Measurements from ENCODE around the gene ARL13B. TPM values are rescaled to one million over a fixed set of nuclear protein-coding genes. Genes with fewer than 3 reads are reported as not detected.

Gene ARL13B
- total RNA-seq, 2 donors from 2014 or later = 3.5 to 4.3 TPM

DNA sequence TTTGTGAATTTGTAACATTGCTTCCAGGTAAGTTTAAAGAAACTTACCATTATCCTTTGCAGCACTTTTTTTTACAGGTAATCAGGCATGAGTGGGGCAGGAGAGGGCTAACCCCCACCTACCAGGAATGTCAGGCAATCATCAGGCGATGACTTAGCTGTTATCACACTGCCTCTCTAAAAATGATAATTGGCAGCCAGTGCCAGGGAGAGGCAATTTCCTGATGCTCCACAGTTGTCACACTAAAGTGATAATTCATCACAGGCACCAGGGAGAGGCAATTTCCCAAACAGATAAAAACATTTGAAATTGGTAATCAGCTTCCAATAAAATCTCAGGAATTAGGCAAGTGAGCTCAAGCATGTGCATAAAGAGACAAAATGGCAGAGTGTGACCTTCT lies 109.2 kb downstream of the ARL13B start:
- Histone ChIP-seq H3K4me1 (no peaks in the 10 kb centered on the region), H3K36me3 (peaks cover 18% of the 10 kb centered on the region), H3K4me3 (no peak overlapping the region), H3K9me3 (no peaks in the 10 kb centered on the region), H3K27me3 (no peaks in the 10 kb centered on the region), H3K27ac (no peak overlapping the region)
- TF ChIP-seq, protein P1, sequence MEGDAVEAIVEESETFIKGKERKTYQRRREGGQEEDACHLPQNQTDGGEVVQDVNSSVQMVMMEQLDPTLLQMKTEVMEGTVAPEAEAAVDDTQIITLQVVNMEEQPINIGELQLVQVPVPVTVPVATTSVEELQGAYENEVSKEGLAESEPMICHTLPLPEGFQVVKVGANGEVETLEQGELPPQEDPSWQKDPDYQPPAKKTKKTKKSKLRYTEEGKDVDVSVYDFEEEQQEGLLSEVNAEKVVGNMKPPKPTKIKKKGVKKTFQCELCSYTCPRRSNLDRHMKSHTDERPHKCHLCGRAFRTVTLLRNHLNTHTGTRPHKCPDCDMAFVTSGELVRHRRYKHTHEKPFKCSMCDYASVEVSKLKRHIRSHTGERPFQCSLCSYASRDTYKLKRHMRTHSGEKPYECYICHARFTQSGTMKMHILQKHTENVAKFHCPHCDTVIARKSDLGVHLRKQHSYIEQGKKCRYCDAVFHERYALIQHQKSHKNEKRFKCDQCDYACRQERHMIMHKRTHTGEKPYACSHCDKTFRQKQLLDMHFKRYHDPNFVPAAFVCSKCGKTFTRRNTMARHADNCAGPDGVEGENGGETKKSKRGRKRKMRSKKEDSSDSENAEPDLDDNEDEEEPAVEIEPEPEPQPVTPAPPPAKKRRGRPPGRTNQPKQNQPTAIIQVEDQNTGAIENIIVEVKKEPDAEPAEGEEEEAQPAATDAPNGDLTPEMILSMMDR (IDR thresholded peaks at IDR 0.05) = no peak
- DNase-seq (ENCODE audit: low spot score) = no peak

DNA sequence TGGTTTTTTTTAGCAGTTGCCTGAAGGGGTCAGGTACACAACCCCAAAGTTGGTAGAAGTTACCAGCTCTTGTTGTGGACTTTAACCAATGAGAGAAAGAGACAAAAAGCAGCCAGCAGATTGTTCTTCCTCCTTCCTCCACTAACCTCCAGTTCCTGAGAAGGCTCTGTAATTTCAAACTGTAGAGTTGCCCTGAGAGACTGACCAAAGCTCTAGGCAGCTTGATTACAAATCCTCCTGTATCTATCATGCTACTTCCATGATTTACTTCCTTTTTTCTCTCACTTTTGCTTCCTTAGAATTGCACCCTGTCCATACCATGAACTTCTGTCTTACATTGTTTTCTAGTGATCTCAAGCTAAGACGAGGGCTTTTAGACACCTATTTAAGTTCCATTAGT lies 112.1 kb downstream of the ARL13B start:
- H3K36me3 ChIP-seq = peaks cover 37% of the 10 kb centered on the region
- TF ChIP-seq, protein P1 (IDR thresholded peaks at IDR 0.05) = no peak
- no peak overlapping the region for H3K27ac ChIP-seq
- H3K27me3 ChIP-seq = no peaks in the 10 kb centered on the region
- H3K4me1 ChIP-seq = no peaks in the 10 kb centered on the region
- no peak overlapping the region for H3K4me3 ChIP-seq
- H3K9me3 ChIP-seq = no peaks in the 10 kb centered on the region
- DNase-seq (ENCODE audit: low spot score) = no peak

DNA sequence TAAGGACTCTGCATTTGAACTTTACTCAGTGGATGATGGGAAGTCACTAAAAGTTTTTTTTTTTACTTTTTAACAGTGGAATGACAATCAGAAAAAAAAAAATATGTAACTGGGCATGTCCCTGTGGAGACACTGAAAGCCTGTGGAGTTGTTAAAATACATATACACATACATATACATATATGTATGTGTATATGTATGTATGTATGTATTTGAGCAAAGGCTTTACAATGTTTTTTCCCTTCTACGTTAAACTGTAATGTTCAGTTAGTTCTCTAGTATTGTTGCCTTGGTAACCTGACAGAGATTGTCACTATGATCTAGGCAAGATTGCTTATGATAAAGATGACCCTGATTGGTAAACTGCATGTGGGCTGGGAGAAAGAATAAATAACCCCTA lies 113.2 kb downstream of the ARL13B start:
- Histone ChIP-seq H3K27me3 (no peaks in the 10 kb centered on the region), H3K4me1 (no peaks in the 10 kb centered on the region), H3K9me3 (no peaks in the 10 kb centered on the region), H3K27ac (no peak overlapping the region), H3K4me3 (no peak overlapping the region), H3K36me3 (peaks cover 40% of the 10 kb centered on the region)
- DNase-seq (ENCODE audit: low spot score) = no peak
- TF ChIP-seq, protein P1 (IDR thresholded peaks at IDR 0.05) = no peak

DNA sequence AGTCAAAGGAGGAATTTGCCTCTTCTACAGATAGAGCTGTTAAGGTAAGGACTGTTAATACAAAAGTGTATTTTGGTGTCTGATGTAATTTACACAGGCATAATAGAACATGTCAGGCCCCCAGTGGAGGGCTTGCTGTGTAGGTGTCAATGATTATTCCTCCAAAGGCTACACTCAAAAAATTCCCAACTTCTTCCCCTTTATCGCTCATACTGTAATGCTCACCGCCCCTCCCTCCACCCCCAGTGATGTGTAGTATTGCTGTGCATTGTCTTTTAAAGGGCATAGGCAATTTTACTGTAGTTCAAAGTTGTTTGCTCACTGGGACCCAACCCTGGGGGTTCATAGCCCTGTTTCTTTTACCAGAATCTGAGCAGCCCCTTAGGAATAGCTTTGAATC lies 115.2 kb downstream of the ARL13B start:
- no peak overlapping the region for H3K4me3 ChIP-seq
- H3K4me1 ChIP-seq = no peaks in the 10 kb centered on the region
- no peak for DNase-seq (ENCODE audit: low spot score)
- H3K27ac ChIP-seq = no peak overlapping the region
- TF ChIP-seq, protein P1 (IDR thresholded peaks at IDR 0.05) = no peak
- peaks cover 40% of the 10 kb centered on the region for H3K36me3 ChIP-seq
- H3K9me3 ChIP-seq = no peaks in the 10 kb centered on the region
- H3K27me3 ChIP-seq = no peaks in the 10 kb centered on the region

DNA sequence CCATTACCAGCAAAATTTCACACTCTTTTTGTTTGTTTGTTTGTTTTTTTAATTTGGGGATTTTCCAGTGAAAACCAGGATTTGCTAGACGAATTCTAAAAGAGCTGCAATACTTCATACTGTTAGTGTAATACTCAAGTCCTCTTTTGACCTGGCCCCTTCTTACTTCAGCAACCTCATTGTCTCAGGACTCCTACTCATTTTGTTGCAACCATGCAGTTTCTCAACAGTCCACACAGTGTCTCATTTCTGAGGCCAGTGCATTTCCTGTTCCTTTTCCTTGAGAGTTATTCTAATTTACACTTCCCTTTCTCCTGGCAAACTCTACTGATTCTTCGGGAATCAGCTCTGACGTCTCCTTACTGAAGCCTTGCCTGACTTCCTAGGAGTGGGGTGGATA lies 118.5 kb downstream of the ARL13B start:
- Histone ChIP-seq H3K4me3 (no peak overlapping the region), H3K27ac (no peak overlapping the region), H3K4me1 (no peaks in the 10 kb centered on the region), H3K36me3 (peaks cover 35% of the 10 kb centered on the region), H3K27me3 (no peaks in the 10 kb centered on the region), H3K9me3 (no peaks in the 10 kb centered on the region)
- TF ChIP-seq, protein P1 (IDR thresholded peaks at IDR 0.05) = no peak
- DNase-seq (ENCODE audit: low spot score) = no peak

DNA sequence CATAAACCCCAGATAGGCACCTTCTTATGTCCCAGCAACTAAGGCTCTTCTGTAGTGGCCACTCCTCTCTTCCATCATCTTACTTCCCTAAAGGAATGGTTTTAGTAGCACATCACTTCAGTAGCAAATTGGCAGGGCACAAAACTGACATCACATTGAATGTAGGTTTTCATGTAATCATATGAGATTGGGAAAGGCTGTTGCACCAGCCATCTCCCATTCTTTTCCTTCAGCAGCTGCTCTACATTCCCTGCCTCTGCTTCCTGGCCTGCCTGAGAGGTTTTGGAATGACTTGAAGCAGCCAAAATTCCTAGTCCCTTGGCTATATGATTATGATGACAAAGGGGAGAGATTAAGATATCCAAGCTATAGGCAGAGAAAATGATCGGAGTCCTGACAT lies 119.4 kb downstream of the ARL13B start:
- Histone ChIP-seq H3K4me1 (no peaks in the 10 kb centered on the region), H3K9me3 (no peaks in the 10 kb centered on the region), H3K36me3 (peaks cover 32% of the 10 kb centered on the region), H3K27me3 (no peaks in the 10 kb centered on the region), H3K27ac (no peak overlapping the region), H3K4me3 (no peak overlapping the region)
- no peak for DNase-seq (ENCODE audit: low spot score)
- TF ChIP-seq, protein P1 (IDR thresholded peaks at IDR 0.05) = no peak
